Measurements from ENCODE around the gene MMP2. TPM values are rescaled to one million over a fixed set of nuclear protein-coding genes. Genes with fewer than 3 reads are reported as not detected.

MMP2 gene
- total RNA-seq (2022) = 0.14 and 0.91 TPM in 2 replicates
- Bru-seq, nascent RNA = percentile 7 among the genes with signal in this experiment
- BruChase-seq, experiment 1, labeled RNA remaining after a 2-hour chase = percentile 0 among the genes with signal in this experiment
- BruChase-seq, experiment 2, labeled RNA remaining after a 6-hour chase = percentile 3 among the genes with signal in this experiment
- long read RNA-seq = 0 reads

DNA sequence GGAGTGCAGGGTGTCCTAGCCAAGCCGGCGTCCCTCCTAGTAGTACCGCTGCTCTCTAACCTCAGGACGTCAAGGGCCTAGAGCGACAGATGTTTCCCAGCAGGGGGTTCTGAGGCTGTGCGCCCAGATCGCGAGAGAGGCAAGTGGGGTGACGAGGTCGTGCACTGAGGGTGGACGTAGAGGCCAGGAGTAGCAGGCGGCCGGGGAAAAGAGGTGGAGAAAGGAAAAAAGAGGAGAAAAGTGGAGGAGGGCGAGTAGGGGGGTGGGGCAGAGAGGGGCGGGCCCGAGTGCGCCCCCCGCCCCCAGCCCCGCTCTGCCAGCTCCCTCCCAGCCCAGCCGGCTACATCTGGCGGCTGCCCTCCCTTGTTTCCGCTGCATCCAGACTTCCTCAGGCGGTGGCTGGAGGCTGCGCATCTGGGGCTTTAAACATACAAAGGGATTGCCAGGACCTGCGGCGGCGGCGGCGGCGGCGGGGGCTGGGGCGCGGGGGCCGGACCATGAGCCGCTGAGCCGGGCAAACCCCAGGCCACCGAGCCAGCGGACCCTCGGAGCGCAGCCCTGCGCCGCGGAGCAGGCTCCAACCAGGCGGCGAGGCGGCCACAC lies at the start of gene MMP2:
MMP2 (plus strand) TSS at position 372 of the 603 bp plus-strand sequence. CDS start 282 bp downstream, outside the sequence.
- no peaks in the 10 kb centered on the region for H3K4me1 ChIP-seq
- H3K4me1 Mint-ChIP-seq (ENCODE audit: low read depth, unreplicated experiment) = peaks cover 6% of the 10 kb centered on the region
- no peak for DNase-seq
- H3K4me3 ChIP-seq (ENCODE audit: low read depth, low read length) = peak within 1 kb of the TSS; percentile 30
- no peaks in the 10 kb centered on the region for H3K36me3 Mint-ChIP-seq (ENCODE audit: insufficient read depth, unreplicated experiment)
- TF ChIP-seq, protein P1, sequence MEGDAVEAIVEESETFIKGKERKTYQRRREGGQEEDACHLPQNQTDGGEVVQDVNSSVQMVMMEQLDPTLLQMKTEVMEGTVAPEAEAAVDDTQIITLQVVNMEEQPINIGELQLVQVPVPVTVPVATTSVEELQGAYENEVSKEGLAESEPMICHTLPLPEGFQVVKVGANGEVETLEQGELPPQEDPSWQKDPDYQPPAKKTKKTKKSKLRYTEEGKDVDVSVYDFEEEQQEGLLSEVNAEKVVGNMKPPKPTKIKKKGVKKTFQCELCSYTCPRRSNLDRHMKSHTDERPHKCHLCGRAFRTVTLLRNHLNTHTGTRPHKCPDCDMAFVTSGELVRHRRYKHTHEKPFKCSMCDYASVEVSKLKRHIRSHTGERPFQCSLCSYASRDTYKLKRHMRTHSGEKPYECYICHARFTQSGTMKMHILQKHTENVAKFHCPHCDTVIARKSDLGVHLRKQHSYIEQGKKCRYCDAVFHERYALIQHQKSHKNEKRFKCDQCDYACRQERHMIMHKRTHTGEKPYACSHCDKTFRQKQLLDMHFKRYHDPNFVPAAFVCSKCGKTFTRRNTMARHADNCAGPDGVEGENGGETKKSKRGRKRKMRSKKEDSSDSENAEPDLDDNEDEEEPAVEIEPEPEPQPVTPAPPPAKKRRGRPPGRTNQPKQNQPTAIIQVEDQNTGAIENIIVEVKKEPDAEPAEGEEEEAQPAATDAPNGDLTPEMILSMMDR (IDR thresholded peaks at IDR 0.05; ENCODE audit: insufficient read depth in 1 of 2, low read depth in 1 of 2, low read length in 1 of 2, severe bottlenecking in 1 of 2, unreplicated experiment in 1 of 2) = no peak
- no TSS peak for BruUV-seq (replicated peaks)
- H3K27me3 ChIP-seq (replicated peaks; ENCODE audit: control insufficient read depth, insufficient read depth, low read length) = no peaks in the 10 kb centered on the region
- no peaks in the 10 kb centered on the region for H3K9me3 Mint-ChIP-seq (ENCODE audit: unreplicated experiment)
- no peak within 1 kb of the TSS for H3K27ac Mint-ChIP-seq (ENCODE audit: unreplicated experiment)
- H3K9me3 ChIP-seq = no peaks in the 10 kb centered on the region
- H3K4me3 Mint-ChIP-seq (ENCODE audit: unreplicated experiment) = peak within 1 kb of the TSS; percentile 68
- CTCF ChIA-PET = no interaction called here
- POLR2A ChIA-PET = no interaction called here
- H3K36me3 ChIP-seq (ENCODE audit: control insufficient read depth, insufficient read depth, low read length) = no peaks in the 10 kb centered on the region
- peaks cover 15% of the 10 kb centered on the region for H3K27me3 Mint-ChIP-seq (ENCODE audit: insufficient read depth, unreplicated experiment)
- intact Hi-C loops (cut with micrococcal nuclease; ENCODE audit: unreplicated experiment) = no loop called here

DNA sequence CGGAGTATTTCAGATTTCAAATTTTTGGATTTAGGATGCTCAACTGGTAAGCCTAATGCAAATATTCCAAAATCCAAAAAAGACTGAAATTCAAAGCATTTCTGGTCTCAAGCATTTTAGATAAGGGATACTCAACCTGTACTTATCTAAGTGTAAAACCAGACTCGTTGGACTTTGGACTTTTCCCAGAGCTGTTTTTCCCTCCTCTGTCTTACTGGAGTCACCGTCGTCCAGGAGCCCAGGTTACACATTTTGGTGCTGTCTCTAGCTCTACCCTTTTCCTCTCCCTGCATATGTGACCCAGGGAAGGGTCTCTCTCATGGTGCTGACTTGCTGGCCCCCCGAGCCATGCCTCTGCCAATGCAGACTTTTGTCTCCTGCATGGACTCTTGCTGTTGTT lies 46.0 kb upstream of the MMP2 start:
- Histone ChIP-seq H3K4me1 (peaks cover 29% of the 10 kb centered on the region), H3K27me3 (replicated peaks; ENCODE audit: control insufficient read depth, insufficient read depth, low read length) (no peaks in the 10 kb centered on the region), H3K36me3 (ENCODE audit: control insufficient read depth, insufficient read depth, low read length) (no peaks in the 10 kb centered on the region), H3K9me3 (no peaks in the 10 kb centered on the region), H3K4me3 (ENCODE audit: low read depth, low read length) (no peak overlapping the region)
- ChIA-PET CTCF (interaction anchor here (0.5 kb wide), 1 partner anchor 268 kb away, joined by 3 read pairs; no protein-coding TSS in a partner anchor), POLR2A (no interaction called here)
- peak overlapping the region; percentile 35 for H3K4me3 Mint-ChIP-seq (ENCODE audit: unreplicated experiment)
- no TSS peak for BruUV-seq (replicated peaks)
- H3K36me3 Mint-ChIP-seq (ENCODE audit: insufficient read depth, unreplicated experiment) = no peaks in the 10 kb centered on the region
- DNase-seq = peak; percentile 56 to 63
- H3K4me1 Mint-ChIP-seq (ENCODE audit: low read depth, unreplicated experiment) = peaks cover 33% of the 10 kb centered on the region
- TF ChIP-seq, protein P1 (IDR thresholded peaks at IDR 0.05; ENCODE audit: insufficient read depth in 1 of 2, low read depth in 1 of 2, low read length in 1 of 2, severe bottlenecking in 1 of 2, unreplicated experiment in 1 of 2) = no peak
- intact Hi-C loops (cut with micrococcal nuclease; ENCODE audit: unreplicated experiment) = loop anchor here (2.0 kb wide), 1 partner anchor 46 kb away; no protein-coding TSS in a partner anchor
- no peaks in the 10 kb centered on the region for H3K9me3 Mint-ChIP-seq (ENCODE audit: unreplicated experiment)
- H3K27me3 Mint-ChIP-seq (ENCODE audit: insufficient read depth, unreplicated experiment) = no peaks in the 10 kb centered on the region
- peak overlapping the region; percentile 64 for H3K27ac Mint-ChIP-seq (ENCODE audit: unreplicated experiment)

- H3K27ac Mint-ChIP-seq (ENCODE audit: unreplicated experiment) = peak overlapping the region; percentile 64
- H3K4me1 ChIP-seq = peaks cover 29% of the 10 kb centered on the region
- BruUV-seq (replicated peaks) = no TSS peak
- intact Hi-C loops (cut with micrococcal nuclease; ENCODE audit: unreplicated experiment) = loop anchor here (2.0 kb wide), 1 partner anchor 47 kb away; no protein-coding TSS in a partner anchor
- POLR2A ChIA-PET = no interaction called here
- H3K36me3 ChIP-seq (ENCODE audit: control insufficient read depth, insufficient read depth, low read length) = no peaks in the 10 kb centered on the region
- peaks cover 33% of the 10 kb centered on the region for H3K4me1 Mint-ChIP-seq (ENCODE audit: low read depth, unreplicated experiment)
- H3K9me3 Mint-ChIP-seq (ENCODE audit: unreplicated experiment) = no peaks in the 10 kb centered on the region
- no peaks in the 10 kb centered on the region for H3K9me3 ChIP-seq
- no peaks in the 10 kb centered on the region for H3K36me3 Mint-ChIP-seq (ENCODE audit: insufficient read depth, unreplicated experiment)
- TF ChIP-seq, protein P1 (IDR thresholded peaks at IDR 0.05; ENCODE audit: insufficient read depth in 1 of 2, low read depth in 1 of 2, low read length in 1 of 2, severe bottlenecking in 1 of 2, unreplicated experiment in 1 of 2) = no peak
- H3K4me3 Mint-ChIP-seq (ENCODE audit: unreplicated experiment) = peak overlapping the region; percentile 35
- DNase-seq = no peak
- H3K4me3 ChIP-seq (ENCODE audit: low read depth, low read length) = no peak overlapping the region
- CTCF ChIA-PET = no interaction called here
- no peaks in the 10 kb centered on the region for H3K27me3 ChIP-seq (replicated peaks; ENCODE audit: control insufficient read depth, insufficient read depth, low read length)
- H3K27me3 Mint-ChIP-seq (ENCODE audit: insufficient read depth, unreplicated experiment) = no peaks in the 10 kb centered on the region
Observed at GRCh38 chr16:55433535-55433934, 45.5 kb upstream of the MMP2 start.
